GM19397 (cell line): ENCODE data around the gene METRNL.
"Not testable (repeated sequence)": the region's sequence is repeated elsewhere in the genome, so short reads cannot be mapped to it uniquely, and the experiment has no call there.

ENCODE experiments used
- ATAC-seq: cut with Tn5 transposase; IDR thresholded peaks from one replicate; pipeline ENCODE4 v1.9.1; 2021; ENCODE audit warnings: mild to moderate bottlenecking, moderate library complexity; ENCODE audit not compliant: unreplicated experiment

METRNL gene

DNA sequence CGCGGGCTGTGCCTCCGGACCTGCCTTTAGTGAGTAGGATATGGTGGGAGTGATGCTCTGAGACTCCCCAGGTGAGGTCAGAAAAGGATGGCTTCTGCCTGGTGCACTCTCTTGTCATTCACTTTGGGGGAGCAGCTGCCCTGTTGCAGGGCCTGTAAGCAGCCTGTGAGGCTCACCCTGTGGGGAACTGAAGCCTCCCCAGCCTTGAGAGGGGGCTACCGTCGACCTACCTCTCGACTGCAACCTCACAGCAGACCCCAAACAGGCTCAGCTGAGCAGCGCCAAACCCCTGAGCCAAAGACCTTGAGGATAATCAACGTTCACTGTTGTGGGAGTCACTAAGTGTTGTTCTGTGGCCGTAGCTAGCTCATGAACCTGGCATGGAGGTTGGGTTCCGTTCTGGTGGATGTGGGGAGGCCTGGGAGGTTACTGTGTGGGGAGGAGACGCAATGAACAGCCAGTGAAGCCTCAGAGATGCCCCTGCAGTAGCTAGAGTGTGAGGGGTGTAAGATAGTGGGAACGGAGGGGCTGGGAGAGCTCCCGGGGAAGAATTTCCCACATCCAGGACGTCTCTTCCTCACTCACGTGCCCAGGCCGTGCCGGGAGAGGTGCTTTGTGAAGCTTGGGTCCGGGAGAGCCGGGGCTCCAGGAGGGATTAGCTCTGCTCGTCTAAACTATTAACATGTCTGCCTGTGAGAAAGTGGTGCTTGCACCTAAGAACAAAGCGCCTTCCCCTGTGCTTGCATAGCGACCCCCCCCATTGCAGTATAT, 38.8 kb downstream of the METRNL start:
- ATAC-seq = no peak

DNA sequence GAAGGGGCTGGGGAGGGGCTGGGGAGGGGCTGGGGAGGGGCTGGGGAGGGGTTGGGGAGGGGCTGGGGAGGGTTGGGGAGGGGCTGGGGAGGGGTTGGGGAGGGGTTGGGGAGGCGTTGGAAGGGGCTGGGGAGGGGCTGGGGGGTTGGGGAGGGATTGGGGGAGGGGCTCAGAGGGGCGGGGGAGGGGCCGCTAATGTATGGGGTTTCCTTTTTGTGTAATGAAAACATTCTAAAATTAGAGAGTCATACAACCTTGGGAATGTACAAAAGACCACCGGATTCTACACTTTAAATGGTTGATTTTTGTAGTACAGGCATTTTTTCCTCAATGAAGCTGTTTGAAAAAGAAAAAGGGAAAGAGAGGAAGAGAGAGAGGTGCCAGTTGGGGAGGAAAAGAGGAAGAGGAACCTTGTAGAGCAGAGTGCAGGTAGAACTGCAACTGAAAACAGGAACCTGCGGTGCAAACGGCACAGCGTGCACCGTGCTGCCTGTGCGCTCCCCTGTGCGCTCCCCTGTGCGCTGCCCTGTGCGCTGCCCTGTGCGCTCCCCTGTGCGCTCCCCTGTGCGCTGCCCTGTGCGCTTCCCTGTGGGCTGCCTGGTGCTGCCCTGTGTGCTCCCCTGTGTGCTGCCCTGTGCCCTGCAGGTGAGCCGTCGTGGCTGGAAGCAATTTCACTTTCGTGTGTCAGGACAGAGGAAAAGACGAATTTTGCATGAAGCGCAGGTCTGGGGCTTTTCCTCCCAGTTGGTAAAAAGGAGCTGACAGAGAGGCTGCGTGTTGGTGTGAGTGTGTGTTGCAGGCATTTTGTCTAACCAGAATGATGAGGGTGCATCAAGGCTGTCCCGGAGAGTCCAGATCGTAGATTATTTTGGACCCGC, 40.8 kb downstream of the METRNL start:
- peak; percentile 86 for ATAC-seq

DNA sequence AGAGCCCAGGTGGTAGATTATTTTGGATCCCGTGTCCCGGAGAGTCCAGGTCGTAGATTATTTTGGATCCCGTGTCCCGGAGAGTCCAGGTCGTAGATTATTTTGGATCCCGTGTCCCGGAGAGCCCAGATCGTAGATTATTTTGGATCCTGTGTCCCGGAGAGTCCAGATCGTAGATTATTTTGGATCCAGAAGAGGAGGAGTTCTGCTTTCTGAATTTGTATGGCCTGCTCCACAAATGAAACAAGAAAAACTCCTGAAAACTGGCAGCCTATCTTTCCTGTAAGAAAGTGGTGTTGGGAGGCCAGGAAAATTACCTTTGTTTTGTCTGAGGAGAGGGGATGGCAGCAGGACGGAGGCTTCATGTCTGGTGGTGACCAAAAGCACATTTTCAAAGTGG, 42.1 kb downstream of the METRNL start:
- ATAC-seq = not testable (repeated sequence)

DNA sequence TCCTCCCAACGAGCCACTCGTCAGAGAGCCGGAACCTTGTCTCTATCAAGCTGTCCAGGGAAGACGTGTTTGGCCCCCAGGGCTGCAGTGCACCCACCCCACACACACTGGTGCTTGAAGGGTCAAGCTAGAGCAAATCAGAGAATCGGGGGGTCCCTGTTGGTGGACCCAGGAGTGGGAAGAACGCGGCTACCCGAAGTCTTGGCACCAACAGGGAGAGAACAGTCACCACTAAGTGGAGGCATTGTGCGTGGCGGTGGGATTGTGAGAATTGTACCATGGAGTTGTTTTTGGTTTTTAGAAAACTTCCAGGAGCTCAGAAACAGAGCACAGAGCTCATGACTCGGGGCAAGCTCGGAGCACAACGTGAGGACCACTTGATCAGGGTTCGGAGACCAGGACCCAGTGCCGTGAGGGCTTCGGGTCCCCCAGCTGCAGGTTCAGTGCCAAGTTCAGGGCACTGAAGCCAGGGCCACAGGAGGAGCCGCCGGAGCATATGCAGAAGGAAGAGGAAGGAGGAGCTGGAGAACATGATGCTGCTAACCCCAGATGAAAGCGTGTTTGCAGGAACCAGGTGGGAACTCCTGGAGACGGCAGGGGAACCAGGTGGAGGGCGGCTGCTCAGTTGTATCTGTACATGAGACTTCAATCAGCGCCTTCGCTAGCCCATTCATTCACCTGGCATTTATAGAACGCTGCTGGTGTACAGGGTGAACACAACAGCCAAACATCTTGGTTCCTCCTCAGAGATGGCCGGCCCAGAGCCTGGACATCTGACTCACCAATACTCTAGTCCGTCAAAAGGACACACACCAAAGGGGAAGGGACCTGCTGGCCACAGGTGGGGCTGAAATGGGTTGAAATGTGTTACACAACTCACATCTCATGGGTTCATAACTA, 42.8 kb downstream of the METRNL start:
- ATAC-seq = no peak

DNA sequence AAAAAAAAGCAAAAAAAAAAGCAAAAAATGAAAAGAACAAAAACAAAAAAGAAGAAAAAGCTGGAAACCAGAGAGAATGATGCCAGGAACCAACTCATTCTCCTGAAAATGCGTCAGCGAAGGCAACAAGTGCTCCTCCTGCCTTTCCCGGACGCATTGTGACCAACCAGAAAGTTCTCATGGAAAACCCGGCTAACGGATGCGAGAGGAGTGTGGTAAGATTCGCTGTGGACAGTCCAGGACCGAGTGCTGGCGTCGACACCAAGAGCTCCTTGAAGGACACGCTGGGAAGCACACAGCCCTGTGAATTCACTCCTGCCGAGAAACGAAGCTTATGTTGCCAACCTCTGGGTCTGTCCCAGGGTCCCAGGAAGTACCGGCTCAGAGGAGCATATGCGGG, 43.4 kb downstream of the METRNL start:
- no peak for ATAC-seq

DNA sequence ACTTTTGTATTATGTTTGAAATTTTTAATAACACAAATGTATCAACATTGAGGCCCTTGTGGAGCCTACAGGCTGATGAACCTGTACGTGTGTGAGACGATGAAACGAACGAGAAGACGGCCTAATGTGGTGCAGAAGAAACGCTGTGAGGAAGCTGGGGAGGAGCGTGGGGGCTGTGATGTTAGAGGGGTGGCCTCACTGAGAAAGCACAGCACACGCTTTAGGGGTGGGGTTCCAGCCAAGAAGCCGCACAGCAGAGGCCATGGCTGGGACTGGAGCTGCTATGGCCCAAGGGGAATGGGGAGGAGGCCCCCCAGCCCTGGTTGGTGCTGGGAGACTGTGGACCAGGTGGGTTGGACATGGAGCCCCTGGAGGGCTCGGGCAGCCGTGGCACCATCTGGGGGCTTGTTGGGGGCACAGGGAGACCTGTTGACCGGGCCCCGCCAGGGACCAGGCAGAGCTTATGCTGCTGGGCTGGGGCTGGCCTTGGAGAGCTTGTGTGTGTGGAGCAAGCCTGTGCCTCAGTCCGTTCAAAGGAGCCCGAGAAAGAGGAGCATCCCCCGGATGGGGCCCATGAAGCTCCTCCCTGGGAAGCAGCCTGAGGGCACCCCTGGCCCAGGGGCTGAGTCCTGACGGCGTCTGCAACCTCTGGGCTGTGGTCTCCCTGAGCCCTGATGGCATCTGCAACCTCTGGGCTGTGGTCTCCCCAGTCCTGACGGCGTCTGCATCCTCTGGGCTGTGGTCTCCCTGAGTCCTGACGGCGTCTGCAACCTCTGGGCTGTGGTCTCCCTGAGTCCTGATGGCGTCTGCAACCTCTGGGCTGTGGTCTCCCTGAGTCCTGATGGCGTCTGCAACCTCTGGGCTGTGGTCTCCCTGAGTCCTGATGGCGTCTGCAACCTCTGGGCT, 44.7 kb downstream of the METRNL start:
- ATAC-seq = no peak

DNA sequence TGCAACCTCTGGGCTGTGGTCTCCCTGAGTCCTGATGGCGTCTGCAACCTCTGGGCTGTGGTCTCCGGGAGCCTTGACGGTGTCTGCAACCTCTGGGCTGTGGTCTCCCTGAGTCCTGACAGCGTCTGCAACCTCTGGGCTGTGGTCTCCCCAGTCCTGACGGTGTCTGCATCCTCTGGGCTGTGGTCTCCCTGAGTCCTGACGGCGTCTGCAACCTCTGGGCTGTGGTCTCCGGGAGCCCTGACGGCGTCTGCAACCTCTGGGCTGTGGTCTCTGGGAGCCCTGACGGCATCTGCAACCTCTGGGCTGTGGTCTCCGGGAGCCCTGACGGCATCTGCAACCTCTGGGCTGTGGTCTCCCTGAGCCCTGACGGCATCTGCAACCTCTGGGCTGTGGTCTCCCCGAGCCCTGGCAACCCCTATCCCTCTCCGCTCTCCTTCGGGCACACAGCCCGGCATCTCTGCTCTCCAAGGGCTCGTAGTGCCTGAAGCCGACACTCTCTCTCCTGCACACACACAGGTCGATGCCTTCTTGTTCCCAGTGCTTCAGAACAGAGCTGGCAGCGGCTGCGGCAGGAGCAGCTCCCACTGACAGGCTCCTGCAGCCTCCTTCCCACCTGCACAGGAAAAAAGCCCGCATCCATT, 45.6 kb downstream of the METRNL start:
- ATAC-seq = no peak

DNA sequence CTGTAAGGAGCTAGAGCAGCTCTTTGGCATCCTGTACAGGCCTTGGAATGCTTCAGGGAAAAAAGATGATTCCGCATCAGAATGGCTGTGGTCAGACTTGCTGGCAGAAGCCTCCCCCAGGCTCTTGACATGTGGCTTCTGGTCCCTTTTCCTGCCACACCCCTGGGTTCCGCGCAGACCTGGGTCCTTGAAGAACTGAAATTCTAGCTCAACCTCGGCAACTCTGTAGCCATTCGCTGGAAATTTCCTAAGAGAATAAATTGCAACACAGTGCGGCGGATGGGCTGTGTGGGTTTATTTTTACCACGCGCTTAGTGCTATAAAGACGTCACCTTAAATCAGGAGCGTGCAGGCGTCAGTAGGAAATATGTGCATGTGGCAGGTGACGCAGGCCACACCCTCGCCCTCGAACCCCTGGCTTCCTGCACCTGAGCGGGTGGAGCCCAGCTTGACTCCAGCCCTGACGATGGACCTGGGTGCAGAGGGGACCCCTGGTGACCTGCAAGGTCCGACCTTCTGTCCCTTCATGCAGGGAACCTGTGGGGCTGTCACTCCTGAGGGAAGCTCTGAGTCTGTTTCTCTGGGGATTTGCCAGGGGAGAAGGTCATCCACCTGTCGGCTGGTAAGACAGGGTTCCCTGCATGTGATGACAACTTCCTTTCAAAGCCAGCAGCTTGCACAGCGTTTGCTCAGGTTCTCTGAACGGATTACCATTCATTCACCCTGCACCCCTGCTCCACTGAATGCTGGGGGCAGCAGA, 46.3 kb downstream of the METRNL start:
- no peak for ATAC-seq

DNA sequence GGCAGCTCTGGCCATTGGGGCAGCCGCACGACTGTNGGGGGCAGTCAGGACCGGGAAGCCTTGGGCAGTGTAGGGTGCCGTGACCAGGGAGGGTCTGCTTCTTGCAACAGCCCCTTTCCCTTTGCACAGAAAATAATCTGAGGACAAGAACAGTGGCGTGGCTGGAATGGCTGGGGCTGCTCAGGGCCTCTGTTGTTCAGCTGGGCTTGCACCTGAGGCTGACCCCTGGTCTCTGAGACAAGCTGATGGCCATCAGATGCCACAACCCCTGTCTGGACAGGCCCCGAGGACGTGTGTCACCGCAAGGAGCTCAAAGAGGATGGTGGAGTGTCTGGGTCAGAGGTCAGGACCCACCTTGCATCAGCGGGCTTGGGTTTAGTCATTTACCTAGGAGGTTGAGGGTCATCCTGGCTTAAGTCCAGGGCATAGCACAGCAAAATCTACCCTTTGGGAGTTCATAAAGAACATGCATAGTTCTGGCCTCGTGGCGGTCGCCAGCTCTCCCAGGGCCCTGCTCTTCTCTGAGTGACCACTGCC, 46.9 kb downstream of the METRNL start:
- ATAC-seq = no peak

DNA sequence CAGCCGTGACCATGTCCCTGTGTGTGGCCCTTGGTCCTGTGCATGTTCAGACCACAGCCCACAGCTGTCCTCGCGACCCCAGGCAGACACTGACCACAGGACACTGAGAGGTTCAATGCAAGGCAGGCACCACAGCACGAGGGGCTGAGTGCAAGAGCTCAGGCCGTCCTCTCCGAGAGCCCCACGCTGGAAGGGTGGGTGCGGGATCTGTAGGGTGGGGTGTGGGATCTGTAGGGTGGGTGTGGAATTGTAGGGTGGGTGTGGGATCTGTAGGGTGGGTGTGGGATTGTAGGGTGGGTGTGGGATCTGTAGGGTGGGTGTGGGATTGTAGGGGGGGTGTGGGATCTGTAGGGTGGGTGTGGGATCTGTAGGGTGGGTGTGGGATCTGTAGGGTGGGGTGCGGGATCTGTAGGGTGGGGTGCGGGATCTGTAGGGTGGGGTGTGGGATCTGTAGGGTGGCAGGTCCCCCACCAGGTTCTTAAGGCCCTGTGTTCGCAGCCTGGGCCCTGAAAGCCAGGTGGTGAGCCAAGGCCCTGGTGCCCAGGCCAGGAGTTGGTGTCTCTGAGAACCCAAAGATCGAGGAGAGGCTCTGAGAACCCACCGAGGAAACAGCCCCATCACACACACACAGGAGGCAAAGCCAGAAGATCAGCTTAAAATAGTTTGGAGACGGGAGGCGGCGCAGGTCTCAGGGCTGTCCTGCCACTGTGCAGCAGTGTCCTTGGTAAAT, 48.2 kb downstream of the METRNL start:
- no peak for ATAC-seq

DNA sequence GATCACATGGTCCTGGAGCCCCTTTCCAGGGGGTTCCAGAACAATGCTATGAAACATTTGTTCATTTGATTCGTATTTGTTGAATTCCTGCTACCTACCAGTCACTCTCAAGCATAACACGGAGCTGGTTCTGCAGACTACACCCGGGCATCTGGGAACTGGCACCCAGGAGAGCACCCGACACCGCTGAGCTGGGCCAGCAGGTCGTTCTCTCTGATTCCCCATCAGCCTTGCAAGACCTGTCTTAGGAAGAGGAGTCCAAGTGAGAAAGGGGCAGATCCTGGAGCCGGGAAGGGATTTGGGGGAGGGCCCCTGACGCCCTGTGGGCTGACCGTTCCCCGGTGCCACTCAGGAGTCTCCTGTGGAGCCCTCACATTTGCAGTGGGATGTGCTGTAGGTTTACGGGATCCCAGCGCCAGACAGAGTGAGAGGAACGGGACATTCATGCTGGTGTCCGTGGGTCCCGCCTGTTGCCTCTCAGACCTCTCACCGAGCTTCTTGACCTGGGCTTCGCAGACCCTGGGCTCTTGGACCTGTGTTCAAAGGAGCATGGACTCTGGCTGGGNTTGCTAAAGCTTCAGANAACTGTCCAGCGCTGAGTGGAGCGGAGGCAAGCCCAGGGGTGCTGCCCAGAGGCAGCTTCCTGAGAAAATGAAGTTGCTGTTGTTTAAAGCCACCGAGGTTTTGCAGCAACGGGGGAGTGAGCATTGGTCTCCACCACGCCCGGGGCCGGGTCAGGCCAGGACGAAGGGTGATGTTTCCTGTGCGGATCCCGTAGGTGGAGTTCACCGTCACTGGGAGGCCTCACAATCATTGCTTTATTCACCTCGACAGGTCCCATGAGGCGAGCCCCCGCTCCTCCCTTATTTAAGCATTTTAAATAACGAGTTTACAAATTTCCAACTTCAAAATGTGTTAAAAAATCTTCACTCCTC, 49.2 kb downstream of the METRNL start:
- ATAC-seq = no peak

DNA sequence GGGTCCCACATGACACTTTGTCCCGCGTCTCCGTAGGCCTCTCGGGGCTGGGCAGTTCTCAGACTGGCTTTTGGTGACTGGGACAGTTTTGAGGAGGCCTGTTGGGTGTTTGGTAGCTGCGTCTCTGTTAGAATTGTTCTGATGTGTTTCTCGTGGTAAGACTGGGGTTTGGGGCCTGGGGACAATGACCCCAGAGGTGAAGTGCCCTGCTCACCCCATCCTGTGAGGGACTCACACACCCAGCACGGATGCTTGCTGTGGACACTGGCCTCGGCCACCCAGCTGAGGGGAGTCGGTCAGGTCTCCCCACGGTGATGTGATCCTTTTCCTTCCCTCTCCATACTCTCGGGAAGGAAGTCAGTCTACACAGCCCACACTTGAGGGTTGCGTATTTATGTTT, 50.3 kb downstream of the METRNL start:
- no peak for ATAC-seq

DNA sequence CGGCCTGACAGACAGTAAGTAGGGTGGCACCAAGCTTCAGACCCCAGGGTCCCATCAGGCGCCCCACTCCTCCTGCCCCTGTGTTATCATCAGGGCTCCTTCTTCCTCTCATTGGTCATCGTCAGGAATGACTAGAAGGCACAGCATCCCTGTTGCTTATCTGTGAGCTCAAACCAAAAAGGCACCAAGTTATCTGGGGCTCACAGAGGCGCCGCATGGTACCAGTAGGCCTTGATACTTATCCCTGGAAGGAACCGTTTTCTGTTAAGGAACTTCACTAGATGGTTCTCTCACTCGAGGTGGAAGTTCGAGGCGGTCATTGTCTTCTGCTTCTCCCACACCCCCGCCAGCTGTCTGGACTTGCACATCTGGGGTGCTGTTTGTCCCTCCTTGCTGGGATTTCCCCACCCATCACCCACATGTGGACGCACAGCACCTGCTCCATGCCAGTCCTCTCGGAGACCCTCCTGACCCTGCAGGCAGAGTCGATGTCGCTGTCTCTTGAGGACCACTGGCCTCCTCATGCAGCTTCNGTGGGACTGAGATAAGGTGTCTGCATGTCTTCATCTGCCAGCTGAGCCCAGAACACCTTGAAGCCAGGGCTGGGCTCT, 52.1 kb downstream of the METRNL start:
- ATAC-seq = no peak

DNA sequence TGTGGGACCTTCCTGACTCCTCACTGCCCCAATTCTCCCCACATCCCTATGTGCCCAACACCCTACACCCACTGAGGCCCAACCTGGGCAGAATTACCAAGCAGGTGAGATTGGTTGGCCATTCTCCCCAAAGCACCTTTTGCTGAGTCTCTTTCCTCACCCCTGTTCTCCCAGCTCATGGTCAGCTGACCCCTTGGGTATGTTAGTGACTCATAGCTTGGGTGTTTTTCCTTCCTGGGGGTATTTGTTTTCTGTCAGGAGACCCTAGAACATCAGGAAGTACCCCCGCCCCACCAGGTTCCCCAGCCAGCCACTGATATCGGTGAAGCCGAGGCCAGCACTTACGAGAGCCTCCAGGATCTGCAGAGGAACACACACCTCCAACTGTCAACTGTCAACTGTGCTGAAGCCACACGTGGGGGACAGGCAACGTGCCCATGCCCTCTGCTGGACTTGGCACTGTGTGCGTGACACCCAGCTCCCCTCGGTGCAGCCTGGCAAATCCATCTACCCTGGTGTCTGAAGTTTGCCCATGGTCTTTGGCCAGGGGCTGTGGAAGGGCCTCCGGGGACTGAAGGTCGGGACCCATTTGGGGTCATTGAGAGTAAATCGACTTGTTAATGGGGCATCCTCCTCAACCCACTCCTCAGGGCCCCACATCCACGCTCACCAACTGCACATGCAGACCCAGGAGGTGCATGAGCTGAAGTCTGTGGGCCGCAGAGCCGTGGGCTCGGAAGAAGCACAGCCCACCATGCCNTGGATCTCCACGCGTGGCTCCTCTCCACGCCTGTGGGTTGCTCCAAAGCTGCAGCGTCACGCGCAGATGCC, 53.1 kb downstream of the METRNL start:
- no peak for ATAC-seq

DNA sequence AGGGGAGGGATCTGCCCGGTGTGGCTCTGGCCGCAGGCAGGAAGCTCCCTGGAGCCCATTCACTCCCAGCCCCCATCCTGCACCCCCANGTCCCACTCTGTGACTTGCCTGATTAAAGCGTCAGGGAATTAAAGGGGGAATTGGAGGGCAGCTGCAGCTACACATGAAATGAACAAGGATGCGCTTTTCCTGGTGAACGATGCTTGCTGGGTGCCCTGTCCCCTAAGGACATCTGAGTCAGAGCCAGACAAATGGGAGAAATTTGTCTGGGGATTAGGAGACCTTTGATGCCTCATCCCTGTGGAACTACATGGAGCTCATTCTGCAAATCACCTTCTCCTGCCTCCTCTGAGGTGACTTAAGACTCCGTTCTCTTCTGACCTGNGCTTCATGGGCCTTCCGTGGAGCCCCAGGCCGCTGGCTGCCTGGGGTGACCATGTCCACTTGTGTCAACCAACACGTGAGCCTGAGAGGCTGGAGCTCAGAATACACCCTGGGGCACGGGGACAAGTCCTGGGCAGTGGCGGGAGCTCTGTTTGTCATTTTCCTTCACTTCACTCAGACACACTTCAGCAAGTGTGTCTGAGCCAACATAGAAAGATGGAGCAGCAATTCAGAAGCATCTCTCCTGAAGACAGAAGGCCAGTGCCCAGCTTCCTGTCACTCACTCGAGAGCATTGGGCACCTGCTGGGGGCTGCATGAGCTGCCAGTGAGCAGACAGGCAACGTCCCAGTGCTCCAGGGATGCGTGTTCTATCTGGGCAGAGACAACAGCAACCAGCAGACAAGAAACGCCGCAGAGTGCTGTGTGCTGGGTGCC, 54.1 kb downstream of the METRNL start:
- no peak for ATAC-seq
